DOHH2 (cell line): ENCODE data around the gene GADD45G.

Experiments
- H3F3A ChIP-seq: fragments of 200-600 bp; sonication (generic), shearing (Covaris generic); 2 replicates; pipeline ENCODE4 v1.6.0; 2016; ENCODE audit warnings: antibody characterized with exemption, mild to moderate bottlenecking; ENCODE audit not compliant: control insufficient read depth, insufficient read depth
- H3K27ac ChIP-seq: fragments of 200-600 bp; sonication (generic); 2 replicates; pipeline ENCODE4 v1.5.1; 2014; ENCODE audit warnings: low read depth, mild to moderate bottlenecking, low read length, moderate library complexity
- H3K27me3 ChIP-seq: fragments of 200-600 bp; sonication (generic); 2 replicates; pipeline ENCODE4 v1.6.1; 2014; ENCODE audit warnings: mild to moderate bottlenecking, low read length, mixed read lengths; ENCODE audit not compliant: control insufficient read depth
- H3K36me3 ChIP-seq: fragments of 200-600 bp; sonication (generic); 2 replicates; pipeline ENCODE4 v1.6.1; 2014; ENCODE audit warnings: mild to moderate bottlenecking, low read length, moderate library complexity, mixed read lengths; ENCODE audit not compliant: control insufficient read depth
- H3K4me1 ChIP-seq: fragments of 200-600 bp; sonication (generic); 2 replicates; pipeline ENCODE4 v1.6.1; 2014; ENCODE audit warnings: mild to moderate bottlenecking, low read length, mixed read lengths; ENCODE audit not compliant: control insufficient read depth
- H3K4me2 ChIP-seq: fragments of 200-600 bp; sonication (generic); 2 replicates; pipeline ENCODE4 v1.6.0; 2014; ENCODE audit warnings: mild to moderate bottlenecking, low read length, moderate library complexity
- H3K4me3 ChIP-seq: fragments of 200-600 bp; sonication (generic); 2 replicates; pipeline ENCODE4 v1.5.1; 2014; ENCODE audit warnings: mild to moderate bottlenecking, low read length, mixed read lengths
- H3K79me2 ChIP-seq: fragments of 200-600 bp; sonication (generic); 2 replicates; pipeline ENCODE4 v1.6.1; 2014; ENCODE audit warnings: mild to moderate bottlenecking, low read length, mixed read lengths; ENCODE audit not compliant: control insufficient read depth
- H3K9me2 ChIP-seq: fragments of 200-600 bp; sonication (generic); replicated peaks from 2 replicates; pipeline ENCODE4 v1.6.1; 2014; ENCODE audit warnings: mild to moderate bottlenecking, low read length, mixed read lengths; ENCODE audit not compliant: control insufficient read depth
- H3K9me3 ChIP-seq: fragments of 200-600 bp; sonication (generic); 2 replicates; pipeline ENCODE4 v1.6.1; 2014; ENCODE audit warnings: antibody characterized with exemption, low read length, mixed read lengths; ENCODE audit not compliant: control insufficient read depth, insufficient read depth
- H4K20me1 ChIP-seq: fragments of 200-600 bp; sonication (generic); 2 replicates; pipeline ENCODE4 v1.6.0; 2014; ENCODE audit warnings: low read depth, mild to moderate bottlenecking, antibody characterized with exemption, low read length, moderate library complexity; ENCODE audit not compliant: control insufficient read depth, insufficient read depth
- EZH2phosphoT487 ChIP-seq: fragments of 200-600 bp; sonication (generic); IDR thresholded peaks from 2 replicates; pipeline ENCODE4 v1.6.1; 2017; ENCODE audit warnings: borderline replicate concordance, mild to moderate bottlenecking, antibody characterized with exemption, low read length, moderate library complexity, mixed read lengths
- TF ChIP-seq, protein P1 (sequence below): fragments of 200-600 bp; sonication (generic); IDR thresholded peaks from one replicate; pipeline ENCODE4 v1.5.1; 2014; ENCODE audit warnings: antibody characterized with exemption, mild to moderate bottlenecking, low read depth, low read length; ENCODE audit not compliant: poor library complexity, severe bottlenecking

The GADD45G gene

GRCh38 chr9:89631384-89631783, 26.6 kb downstream of the GADD45G start:
- no peaks in the 10 kb centered on the region for H3K9me2 ChIP-seq
- no peak overlapping the region for H3K4me3 ChIP-seq
- H3K4me2 ChIP-seq, result no peak overlapping the region
- TF ChIP-seq EZH2phosphoT487, result no peak
- TF ChIP-seq, protein P1, sequence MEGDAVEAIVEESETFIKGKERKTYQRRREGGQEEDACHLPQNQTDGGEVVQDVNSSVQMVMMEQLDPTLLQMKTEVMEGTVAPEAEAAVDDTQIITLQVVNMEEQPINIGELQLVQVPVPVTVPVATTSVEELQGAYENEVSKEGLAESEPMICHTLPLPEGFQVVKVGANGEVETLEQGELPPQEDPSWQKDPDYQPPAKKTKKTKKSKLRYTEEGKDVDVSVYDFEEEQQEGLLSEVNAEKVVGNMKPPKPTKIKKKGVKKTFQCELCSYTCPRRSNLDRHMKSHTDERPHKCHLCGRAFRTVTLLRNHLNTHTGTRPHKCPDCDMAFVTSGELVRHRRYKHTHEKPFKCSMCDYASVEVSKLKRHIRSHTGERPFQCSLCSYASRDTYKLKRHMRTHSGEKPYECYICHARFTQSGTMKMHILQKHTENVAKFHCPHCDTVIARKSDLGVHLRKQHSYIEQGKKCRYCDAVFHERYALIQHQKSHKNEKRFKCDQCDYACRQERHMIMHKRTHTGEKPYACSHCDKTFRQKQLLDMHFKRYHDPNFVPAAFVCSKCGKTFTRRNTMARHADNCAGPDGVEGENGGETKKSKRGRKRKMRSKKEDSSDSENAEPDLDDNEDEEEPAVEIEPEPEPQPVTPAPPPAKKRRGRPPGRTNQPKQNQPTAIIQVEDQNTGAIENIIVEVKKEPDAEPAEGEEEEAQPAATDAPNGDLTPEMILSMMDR, result no peak
- no peaks in the 10 kb centered on the region for H3K9me3 ChIP-seq
- H3K79me2 ChIP-seq, result no peaks in the 10 kb centered on the region
- H4K20me1 ChIP-seq, result peaks cover 3% of the 10 kb centered on the region; the same call in 1 of the 2 replicates
- no peaks in the 10 kb centered on the region for H3K27me3 ChIP-seq
- H3K36me3 ChIP-seq, result no peaks in the 10 kb centered on the region
- H3F3A ChIP-seq, result no peaks in the 10 kb centered on the region
- no peak overlapping the region for H3K27ac ChIP-seq
- H3K4me1 ChIP-seq, result no peaks in the 10 kb centered on the region

DNA sequence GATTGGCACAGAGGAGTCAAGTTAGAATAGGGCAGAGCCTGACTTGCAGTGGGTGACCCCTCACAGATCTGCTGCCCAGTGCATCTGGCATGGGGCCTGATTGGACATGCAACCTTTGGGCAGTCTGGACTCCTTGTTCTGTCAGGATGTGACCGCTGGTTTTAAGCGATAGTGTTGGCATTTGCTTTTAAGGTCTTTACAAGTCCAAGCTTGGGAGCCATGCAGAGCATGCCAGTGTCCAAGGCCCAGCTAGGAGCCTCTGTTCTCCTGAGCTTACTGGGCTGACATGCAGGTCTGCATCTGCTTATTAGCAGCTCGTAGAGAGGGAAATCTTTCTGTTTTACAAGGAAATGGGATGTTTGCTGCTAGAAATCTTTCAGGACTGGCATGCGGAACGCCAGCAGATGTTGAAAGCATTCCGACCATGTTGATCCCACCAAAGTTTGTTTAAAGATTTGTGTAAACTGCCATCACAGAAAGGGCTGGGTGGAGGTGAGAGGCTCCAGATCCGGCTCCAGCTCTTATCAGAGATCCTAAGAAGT, 27.5 kb downstream of the GADD45G start:
- Histone ChIP-seq H3K9me2 (no peaks in the 10 kb centered on the region), H4K20me1 (peaks cover 3% of the 10 kb centered on the region; the same call in 1 of the 2 replicates), H3K4me1 (no peaks in the 10 kb centered on the region), H3K79me2 (no peaks in the 10 kb centered on the region), H3K4me2 (no peak overlapping the region), H3K36me3 (no peaks in the 10 kb centered on the region), H3F3A (no peaks in the 10 kb centered on the region), H3K9me3 (no peaks in the 10 kb centered on the region), H3K27me3 (no peaks in the 10 kb centered on the region), H3K27ac (no peak overlapping the region), H3K4me3 (no peak overlapping the region)
- no peak for TF ChIP-seq EZH2phosphoT487
- TF ChIP-seq, protein P1, result no peak

- no peaks in the 10 kb centered on the region for H3F3A ChIP-seq
- no peak overlapping the region for H3K4me3 ChIP-seq
- no peaks in the 10 kb centered on the region for H3K9me2 ChIP-seq
- no peak overlapping the region for H3K27ac ChIP-seq
- no peaks in the 10 kb centered on the region for H3K4me1 ChIP-seq
- no peaks in the 10 kb centered on the region for H3K36me3 ChIP-seq
- TF ChIP-seq, protein P1, result no peak
- TF ChIP-seq EZH2phosphoT487, result no peak
- no peak overlapping the region for H3K4me2 ChIP-seq
- no peaks in the 10 kb centered on the region for H3K79me2 ChIP-seq
- H4K20me1 ChIP-seq, result peaks cover 3% of the 10 kb centered on the region; the same call in 1 of the 2 replicates
- H3K27me3 ChIP-seq, result no peaks in the 10 kb centered on the region
- H3K9me3 ChIP-seq, result no peaks in the 10 kb centered on the region
Observed at GRCh38 chr9:89632736-89633135, 27.9 kb downstream of the GADD45G start.
